RWPE2 (cell line): ENCODE data around the gene CTAG1A.
A peak's percentile ranks its signal among the peaks of the same experiment; 100 is the strongest.

Experiments used
- ATAC-seq: fragments of 200-7000 bp; cut with Tn5 transposase; 3 replicates; pipeline ENCODE4 v1.9.1; 2021; ENCODE audit warnings: low read depth
- DNase-seq: peaks from one replicate; pipeline ENCODE4 v3.0.0-alpha.2; 2020; ENCODE audit warnings: low spot score
- H3K27ac ChIP-seq: fragments of 450-650 bp; 2 replicates; pipeline ENCODE4 v1.5.1; 2017; ENCODE audit warnings: mild to moderate bottlenecking; ENCODE audit not compliant: poor library complexity, severe bottlenecking
- H3K27me3 ChIP-seq: fragments of 250-450 bp; sonication (Bioruptor Pico); 2 replicates; pipeline ENCODE4 v1.5.1; 2021; ENCODE audit warnings: mild to moderate bottlenecking, moderate library complexity; ENCODE audit not compliant: insufficient read depth, poor library complexity, severe bottlenecking
- H3K36me3 ChIP-seq: fragments of 250-450 bp; sonication (Bioruptor Pico); 2 replicates; pipeline ENCODE4 v1.5.1; 2020; ENCODE audit warnings: low read depth, mild to moderate bottlenecking, moderate library complexity
- H3K4me1 ChIP-seq: fragments of 250-450 bp; sonication (Bioruptor Pico); 2 replicates; pipeline ENCODE4 v1.5.1; 2021; ENCODE audit warnings: mild to moderate bottlenecking, moderate library complexity; ENCODE audit not compliant: insufficient read depth, poor library complexity, severe bottlenecking
- H3K4me3 ChIP-seq: fragments of 250-450 bp; sonication (Bioruptor Pico); 2 replicates; pipeline ENCODE4 v1.5.1; 2021; ENCODE audit warnings: mild to moderate bottlenecking, moderate library complexity; ENCODE audit not compliant: severe bottlenecking
- H3K9me3 ChIP-seq: fragments of 250-450 bp; sonication (Bioruptor Pico); 2 replicates; pipeline ENCODE4 v1.5.1; 2021; ENCODE audit warnings: mild to moderate bottlenecking, moderate library complexity; ENCODE audit not compliant: severe bottlenecking
- TF ChIP-seq, protein P1 (sequence below): fragments of 450-650 bp; IDR thresholded peaks from one replicate; pipeline ENCODE4 v1.5.1; 2017; ENCODE audit warnings: mild to moderate bottlenecking, moderate library complexity; ENCODE audit not compliant: poor library complexity, severe bottlenecking

CTAG1A gene

DNA sequence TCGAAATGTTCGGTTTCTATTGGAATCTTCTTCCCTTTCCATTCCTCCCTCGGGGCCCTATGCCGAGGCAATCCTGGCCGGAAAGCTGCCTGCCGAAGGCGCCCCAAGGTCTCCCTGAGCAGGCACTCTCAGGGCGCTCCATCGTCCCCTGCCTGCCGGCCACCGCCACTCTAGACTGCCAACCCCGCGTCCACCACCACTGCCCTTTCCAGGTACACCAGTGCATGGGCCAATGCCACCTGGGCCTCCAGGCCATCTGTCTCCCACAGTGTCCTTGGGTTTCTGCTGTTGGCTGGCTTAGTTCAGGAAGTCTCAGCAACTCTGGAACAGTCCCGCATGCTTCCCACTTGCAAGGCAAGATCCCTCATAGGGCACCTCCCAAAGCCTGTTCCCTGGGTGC, 14.6 kb downstream of the CTAG1A start:
- TF ChIP-seq, protein P1, sequence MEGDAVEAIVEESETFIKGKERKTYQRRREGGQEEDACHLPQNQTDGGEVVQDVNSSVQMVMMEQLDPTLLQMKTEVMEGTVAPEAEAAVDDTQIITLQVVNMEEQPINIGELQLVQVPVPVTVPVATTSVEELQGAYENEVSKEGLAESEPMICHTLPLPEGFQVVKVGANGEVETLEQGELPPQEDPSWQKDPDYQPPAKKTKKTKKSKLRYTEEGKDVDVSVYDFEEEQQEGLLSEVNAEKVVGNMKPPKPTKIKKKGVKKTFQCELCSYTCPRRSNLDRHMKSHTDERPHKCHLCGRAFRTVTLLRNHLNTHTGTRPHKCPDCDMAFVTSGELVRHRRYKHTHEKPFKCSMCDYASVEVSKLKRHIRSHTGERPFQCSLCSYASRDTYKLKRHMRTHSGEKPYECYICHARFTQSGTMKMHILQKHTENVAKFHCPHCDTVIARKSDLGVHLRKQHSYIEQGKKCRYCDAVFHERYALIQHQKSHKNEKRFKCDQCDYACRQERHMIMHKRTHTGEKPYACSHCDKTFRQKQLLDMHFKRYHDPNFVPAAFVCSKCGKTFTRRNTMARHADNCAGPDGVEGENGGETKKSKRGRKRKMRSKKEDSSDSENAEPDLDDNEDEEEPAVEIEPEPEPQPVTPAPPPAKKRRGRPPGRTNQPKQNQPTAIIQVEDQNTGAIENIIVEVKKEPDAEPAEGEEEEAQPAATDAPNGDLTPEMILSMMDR = no peak
- no peak for ATAC-seq
- Histone ChIP-seq H3K4me3 (no peak overlapping the region), H3K36me3 (no peaks in the 10 kb centered on the region), H3K4me1 (peaks cover 49% of the 10 kb centered on the region), H3K27me3 (no peaks in the 10 kb centered on the region), H3K9me3 (no peaks in the 10 kb centered on the region), H3K27ac (peak overlapping the region; percentile 88)
- DNase-seq = no peak

GRCh38 chrX:154600759-154601374, 15.9 kb downstream of the CTAG1A start:
- peak overlapping the region; percentile 88 for H3K27ac ChIP-seq
- no peaks in the 10 kb centered on the region for H3K27me3 ChIP-seq
- TF ChIP-seq, protein P1 = no peak
- H3K36me3 ChIP-seq = no peaks in the 10 kb centered on the region
- H3K4me3 ChIP-seq = no peak overlapping the region
- no peak for DNase-seq
- peaks cover 43% of the 10 kb centered on the region for H3K4me1 ChIP-seq
- ATAC-seq = peak; percentile 29; the same call in 2 of the 3 replicates
- H3K9me3 ChIP-seq = no peaks in the 10 kb centered on the region

- H3K27me3 ChIP-seq = no peaks in the 10 kb centered on the region
- peaks cover 35% of the 10 kb centered on the region for H3K4me1 ChIP-seq
- no peaks in the 10 kb centered on the region for H3K36me3 ChIP-seq
- ATAC-seq = no peak
- TF ChIP-seq, protein P1 = no peak
- H3K4me3 ChIP-seq = no peak overlapping the region
- no peaks in the 10 kb centered on the region for H3K9me3 ChIP-seq
- H3K27ac ChIP-seq = peak overlapping the region; percentile 88
- DNase-seq = no peak
These were observed 17.3 kb downstream of the CTAG1A start for GRCh38 chrX:154602226-154602625.

DNA sequence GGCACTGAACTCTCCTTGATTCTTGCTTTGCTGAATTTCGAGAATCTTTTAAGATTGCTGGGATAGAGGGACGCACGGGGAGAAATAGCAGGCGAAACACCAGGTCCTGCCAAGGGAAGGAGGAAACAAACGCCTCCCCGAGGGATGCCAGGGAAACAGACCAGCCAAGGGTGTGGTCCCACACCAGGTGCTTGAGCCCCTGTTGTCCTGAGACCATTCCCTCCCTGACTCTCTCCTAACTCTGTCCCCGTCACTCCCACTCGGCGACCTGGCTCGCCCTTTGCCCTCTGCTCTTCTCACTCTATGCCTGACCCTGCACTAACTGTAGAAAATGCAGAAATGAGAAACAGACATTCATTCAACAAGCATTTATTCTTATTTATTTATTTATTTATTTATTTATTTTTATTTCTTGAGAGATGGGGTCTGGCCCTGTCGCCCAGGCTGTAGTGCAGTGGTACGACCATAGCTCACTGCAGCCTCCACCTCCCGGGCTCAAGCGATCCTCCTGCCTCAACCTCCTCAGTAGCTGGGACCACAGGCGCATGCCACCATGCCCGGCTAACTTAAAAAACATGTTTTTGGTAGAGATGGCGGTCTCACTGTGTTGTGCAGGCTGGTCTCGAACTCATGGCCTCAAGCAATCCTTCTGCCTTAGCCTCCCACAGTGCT, 18.0 kb downstream of the CTAG1A start:
- Histone ChIP-seq H3K9me3 (no peaks in the 10 kb centered on the region), H3K4me1 (peaks cover 33% of the 10 kb centered on the region), H3K27ac (peak overlapping the region; percentile 89), H3K36me3 (no peaks in the 10 kb centered on the region), H3K4me3 (no peak overlapping the region), H3K27me3 (no peaks in the 10 kb centered on the region)
- TF ChIP-seq, protein P1 = no peak
- DNase-seq (no peak), ATAC-seq (no peak)
